K562 (cell line): ENCODE measurements around the gene ENSA. TPM values are rescaled to one million over a fixed set of nuclear protein-coding genes. Genes with fewer than 3 reads are reported as not detected.

Experiments used
- CBFB ChIP-seq: sonication (generic); formaldehyde crosslinking; IDR thresholded peaks from 2 replicates; pipeline ENCODE4 v1.4.0; 2020; ENCODE audit warnings: mild to moderate bottlenecking, missing genetic modification reagents
- CREB1 ChIP-seq, 2 experiments: sonication (generic) in 1 of 2; formaldehyde crosslinking in 1 of 2; IDR thresholded peaks; 2 replicates each; pipeline versions ENCODE4 v1.6.1 to v1.8.0; 2012 to 2022; ENCODE audit warnings: inconsistent platforms in 1 of 2, mild to moderate bottlenecking in 1 of 2, missing genetic modification reagents in 1 of 2, moderate library complexity in 1 of 2
- CREBBP ChIP-seq: IDR thresholded peaks from one replicate; pipeline ENCODE4 v1.6.1; 2012; ENCODE audit warnings: low read depth, mild to moderate bottlenecking, control low read depth, inconsistent platforms, low read length
- E2F3 ChIP-seq: fragments of 250-450 bp; sonication (Bioruptor Pico); IDR thresholded peaks from 2 replicates; pipeline ENCODE4 v1.4.0; 2020; ENCODE audit warnings: mild to moderate bottlenecking
- ELF1 ChIP-seq: fragments of 200-800 bp; sonication (Bioruptor generic); IDR thresholded peaks from 2 replicates; pipeline ENCODE4 v1.6.1; 2016; ENCODE audit warnings: missing genetic modification characterization, missing compliant biosample characterization
- ESRRB ChIP-seq: fragments of 250-450 bp; sonication (Bioruptor Pico); IDR thresholded peaks from 2 replicates; pipeline ENCODE4 v1.5.0; 2020; ENCODE audit warnings: mild to moderate bottlenecking, moderate library complexity, borderline replicate concordance
- ETV5 ChIP-seq: sonication (generic); formaldehyde crosslinking; IDR thresholded peaks from 2 replicates; pipeline ENCODE4 v1.4.0; 2020; ENCODE audit warnings: low read depth, mild to moderate bottlenecking, missing genetic modification reagents
- FOXA1 ChIP-seq: fragments of 450-650 bp; IDR thresholded peaks from 2 replicates; pipeline ENCODE4 v1.6.1; 2016; ENCODE audit warnings: mild to moderate bottlenecking, borderline replicate concordance
- HMBOX1 ChIP-seq: sonication (generic); IDR thresholded peaks from 2 replicates; pipeline ENCODE4 v1.6.1; 2016
- KAT8 ChIP-seq: fragments of 450-650 bp; IDR thresholded peaks from 2 replicates; pipeline ENCODE4 v1.6.1; 2016; ENCODE audit warnings: low read depth, mild to moderate bottlenecking
- MAFK ChIP-seq: IDR thresholded peaks from 2 replicates; pipeline ENCODE4 v1.6.1; 2011; ENCODE audit warnings: low read length, improper control_type of control experiment
- PCBP1 ChIP-seq: fragments of 200-400 bp; formaldehyde crosslinking; IDR thresholded peaks from 2 replicates; pipeline ENCODE4 v1.6.1; 2018; ENCODE audit warnings: mild to moderate bottlenecking, low read depth, low read length; ENCODE audit not compliant: poor library complexity, severe bottlenecking
- SIN3B ChIP-seq: fragments of 450-650 bp; IDR thresholded peaks from 2 replicates; pipeline ENCODE4 v1.6.1; 2017; ENCODE audit warnings: low read depth, mild to moderate bottlenecking, moderate library complexity
- SRSF3 ChIP-seq: fragments of 200-400 bp; formaldehyde crosslinking; IDR thresholded peaks from 2 replicates; pipeline ENCODE4 v1.6.1; 2016; ENCODE audit warnings: mild to moderate bottlenecking, low read length, moderate library complexity; ENCODE audit not compliant: insufficient read depth
- TARDBP ChIP-seq: fragments of 450-650 bp; IDR thresholded peaks from 2 replicates; pipeline ENCODE4 v1.6.1; 2016
- TCF7 ChIP-seq: sonication (generic); IDR thresholded peaks from 2 replicates; pipeline ENCODE4 v1.6.1; 2016; ENCODE audit warnings: antibody characterized with exemption, borderline replicate concordance
- ZC3H4 ChIP-seq: sonication (generic); formaldehyde crosslinking; IDR thresholded peaks from 2 replicates; pipeline ENCODE4 v1.9.0; 2021; ENCODE audit warnings: missing genetic modification reagents, borderline replicate concordance
- ZFP1 ChIP-seq: fragments of 450-650 bp; formaldehyde crosslinking; IDR thresholded peaks from 2 replicates; pipeline ENCODE4 v1.4.0; 2020; ENCODE audit warnings: mild to moderate bottlenecking, mixed read lengths
- ZNF165 ChIP-seq: fragments of 250-450 bp; sonication (Bioruptor Pico); IDR thresholded peaks from 2 replicates; pipeline ENCODE4 v1.4.0; 2020; ENCODE audit warnings: borderline replicate concordance
- ZNF232 ChIP-seq: sonication (generic); formaldehyde crosslinking; IDR thresholded peaks from 2 replicates; pipeline ENCODE4 v1.8.0; 2022; ENCODE audit warnings: mild to moderate bottlenecking, missing genetic modification reagents
- ZNF324 ChIP-seq: fragments of 250-450 bp; sonication (Bioruptor Pico); IDR thresholded peaks from 2 replicates; pipeline ENCODE4 v1.4.0; 2020; ENCODE audit warnings: mild to moderate bottlenecking
- polyA plus RNA-seq, 8 experiments: library from polyadenylated mRNA; depleted of rRNA in 4 of 8; stranded (reverse) in 5 of 8; unstranded in 3 of 8; fragments of >200 nt; fragmentation: Nextera tagmentation in 2 of 8; fragmentation: Illumina TruSeq in 1 of 8; extraction: Ambion mirVana in 2 of 8; extraction: Trizol in 1 of 8; gene quantifications; 2 replicates each; pipeline versions ENCODE4 v1.2.1 to v1.2.3, GENCODE V29; 2011 to 2014; ENCODE audit warnings: inconsistent platforms in 1 of 8, missing spikeins in 1 of 8
- total RNA-seq, 7 experiments: library from RNA; depleted of rRNA in 6 of 7; stranded (reverse); fragments of >200 nt in 6 of 7; fragmentation: Illumina TruSeq in 2 of 7; extraction: Trizol in 2 of 7; gene quantifications; 2 replicates each; pipeline versions ENCODE4 v1.2.1 to v1.2.3, GENCODE V29; 2011 to 2021; ENCODE audit warnings: low replicate concordance in 1 of 7
- TF ChIP-seq, protein P1 (sequence below): IDR thresholded peaks from 3 replicates; pipeline ENCODE4 v1.6.1; 2011; ENCODE audit warnings: borderline replicate concordance, mild to moderate bottlenecking; ENCODE audit not compliant: insufficient read length, insufficient read depth
- TF ChIP-seq, protein P2 (sequence below): sonication (generic); formaldehyde crosslinking; IDR thresholded peaks from 2 replicates; pipeline ENCODE4 v1.8.0; 2022; ENCODE audit warnings: mild to moderate bottlenecking, missing genetic modification reagents
- TF ChIP-seq, protein P3 (sequence below): IDR thresholded peaks from 2 replicates; pipeline ENCODE4 v1.6.1; 2011; ENCODE audit warnings: borderline replicate concordance, low read depth, mild to moderate bottlenecking, moderate library complexity, low read length; ENCODE audit not compliant: insufficient read depth, poor library complexity, severe bottlenecking

The ENSA gene
- total and polyA plus RNA-seq, 9 of the 15 experiments (the other 6 are each of a cell fraction or from before 2014, with no cell fraction given): 68.1 to 605 (median 188) TPM

DNA sequence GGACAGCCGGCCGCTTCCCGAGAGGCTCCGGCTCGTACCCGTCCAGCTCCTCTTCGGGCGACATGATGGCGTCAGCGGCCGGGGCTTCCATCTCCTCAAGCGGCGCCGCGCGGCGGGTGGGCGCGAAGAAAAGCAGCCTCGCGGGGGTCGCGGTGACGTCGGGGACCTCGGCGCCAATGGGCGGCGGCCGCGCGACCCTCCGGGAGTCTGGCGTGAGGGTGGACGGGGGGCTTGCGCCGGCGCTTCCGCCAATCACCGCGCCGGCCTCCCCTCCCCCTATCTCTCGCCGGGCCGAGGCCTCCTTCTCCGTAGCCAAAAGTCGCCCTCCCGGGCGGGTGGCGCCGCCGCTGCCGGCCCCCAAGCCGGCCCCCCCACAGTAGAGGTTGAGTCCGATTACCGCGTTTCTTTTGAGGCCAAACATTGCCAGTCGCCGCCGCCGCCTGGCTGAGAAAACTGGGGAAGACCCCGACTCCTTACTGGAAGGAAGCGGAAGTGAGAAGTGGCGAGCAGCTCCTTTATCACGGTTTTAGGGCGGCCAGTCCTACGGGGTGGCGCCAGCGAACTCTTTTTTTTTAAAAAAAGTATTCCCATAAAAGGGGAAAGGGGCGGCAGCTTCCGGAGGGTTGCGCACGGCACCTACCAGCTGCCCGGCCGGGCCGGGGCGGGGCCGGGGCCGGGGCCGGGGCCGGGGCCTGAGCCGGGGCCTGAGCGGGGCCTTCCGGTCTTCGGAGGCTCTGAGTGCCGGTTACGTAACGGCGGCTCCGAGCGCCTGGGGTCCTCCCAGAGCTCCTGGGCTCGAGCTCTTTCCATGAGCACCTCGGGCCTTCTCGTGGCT is 50.1 kb downstream of the ENSA start, which contains the start of gene MCL1 (continued):
- TF ChIP-seq, protein P1, sequence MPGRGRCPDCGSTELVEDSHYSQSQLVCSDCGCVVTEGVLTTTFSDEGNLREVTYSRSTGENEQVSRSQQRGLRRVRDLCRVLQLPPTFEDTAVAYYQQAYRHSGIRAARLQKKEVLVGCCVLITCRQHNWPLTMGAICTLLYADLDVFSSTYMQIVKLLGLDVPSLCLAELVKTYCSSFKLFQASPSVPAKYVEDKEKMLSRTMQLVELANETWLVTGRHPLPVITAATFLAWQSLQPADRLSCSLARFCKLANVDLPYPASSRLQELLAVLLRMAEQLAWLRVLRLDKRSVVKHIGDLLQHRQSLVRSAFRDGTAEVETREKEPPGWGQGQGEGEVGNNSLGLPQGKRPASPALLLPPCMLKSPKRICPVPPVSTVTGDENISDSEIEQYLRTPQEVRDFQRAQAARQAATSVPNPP: no peak
- TF ChIP-seq ESRRB (CRISPR knock-in tag) (no peak), PCBP1 (peak; percentile 96), FOXA1 (no peak), CBFB (CRISPR knock-in tag) (no peak), ZNF165 (CRISPR knock-in tag) (no peak), KAT8 (no peak), HMBOX1 (0 out of 2 replicates have a peak, but pooled peaks have one; percentile 1), E2F3 (CRISPR knock-in tag) (no peak), ZNF232 (CRISPR knock-in tag) (no peak), TCF7 (no peak), CREB1 (IDR thresholded peaks at IDR 0.05) (peak; percentile 23; the same call in 1 of the 2 replicates), CREB1 (CRISPR knock-in tag; IDR thresholded peaks at IDR 0.05) (peak; percentile 75), CREBBP (no peak), ZNF324 (CRISPR knock-in tag) (no peak), TARDBP (no peak), SIN3B (0 out of 2 replicates have a peak, but pooled peaks have one; percentile 28), ELF1 (tag) (peak; percentile 97), ETV5 (CRISPR knock-in tag) (peak; percentile 94), ZFP1 (CRISPR knock-in tag) (0 out of 2 replicates have a peak, but pooled peaks have one; percentile 38), SRSF3 (no peak; the same call in 1 of the 2 replicates), MAFK (no peak), ZC3H4 (peak; percentile 95)
- TF ChIP-seq, protein P2, sequence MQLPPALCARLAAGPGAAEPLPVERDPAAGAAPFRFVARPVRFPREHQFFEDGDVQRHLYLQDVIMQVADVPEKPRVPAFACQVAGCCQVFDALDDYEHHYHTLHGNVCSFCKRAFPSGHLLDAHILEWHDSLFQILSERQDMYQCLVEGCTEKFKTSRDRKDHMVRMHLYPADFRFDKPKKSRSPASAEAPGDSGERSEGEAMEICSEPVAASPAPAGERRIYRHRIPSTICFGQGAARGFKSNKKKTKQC (CRISPR knock-in tag): peak; percentile 44; the same call in 1 of the 2 replicates
- TF ChIP-seq, protein P3, sequence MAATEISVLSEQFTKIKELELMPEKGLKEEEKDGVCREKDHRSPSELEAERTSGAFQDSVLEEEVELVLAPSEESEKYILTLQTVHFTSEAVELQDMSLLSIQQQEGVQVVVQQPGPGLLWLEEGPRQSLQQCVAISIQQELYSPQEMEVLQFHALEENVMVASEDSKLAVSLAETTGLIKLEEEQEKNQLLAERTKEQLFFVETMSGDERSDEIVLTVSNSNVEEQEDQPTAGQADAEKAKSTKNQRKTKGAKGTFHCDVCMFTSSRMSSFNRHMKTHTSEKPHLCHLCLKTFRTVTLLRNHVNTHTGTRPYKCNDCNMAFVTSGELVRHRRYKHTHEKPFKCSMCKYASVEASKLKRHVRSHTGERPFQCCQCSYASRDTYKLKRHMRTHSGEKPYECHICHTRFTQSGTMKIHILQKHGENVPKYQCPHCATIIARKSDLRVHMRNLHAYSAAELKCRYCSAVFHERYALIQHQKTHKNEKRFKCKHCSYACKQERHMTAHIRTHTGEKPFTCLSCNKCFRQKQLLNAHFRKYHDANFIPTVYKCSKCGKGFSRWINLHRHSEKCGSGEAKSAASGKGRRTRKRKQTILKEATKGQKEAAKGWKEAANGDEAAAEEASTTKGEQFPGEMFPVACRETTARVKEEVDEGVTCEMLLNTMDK: no peak
